T-helper 17 cell (primary cell): Measurements from ENCODE around the gene PLD1. TPM values are rescaled to one million over a fixed set of nuclear protein-coding genes. Genes with fewer than 3 reads are reported as not detected.

Experiments used
- ATAC-seq: fragments of 150-1000 bp; cut with Tn5 transposase; 2 replicates; pipeline ENCODE4 v1.10.0; 2021; ENCODE audit warnings: mild to moderate bottlenecking, moderate library complexity
- DNase-seq, 3 donors: peaks; one replicate each; pipeline versions ENCODE4 v3.0.0 to v3.0.0-alpha.2; 2020 to 2021
- H3K9me3 ChIP-seq: one replicate; pipeline ENCODE4 v1.7.0; 2013; ENCODE audit warnings: low read length, mild to moderate bottlenecking; ENCODE audit not compliant: control insufficient read depth, poor library complexity, severe bottlenecking
- H3K27ac Mint-ChIP-seq: one replicate; pipeline ENCODE4 v1.8.0; 2022; ENCODE audit warnings: mild to moderate bottlenecking, moderate library complexity, mixed read lengths
- H3K27me3 Mint-ChIP-seq: one replicate; pipeline ENCODE4 v1.8.0; 2022; ENCODE audit warnings: mixed read lengths
- H3K36me3 Mint-ChIP-seq: one replicate; pipeline ENCODE4 v1.8.0; 2022; ENCODE audit warnings: low read depth, mixed read lengths
- H3K4me1 Mint-ChIP-seq: one replicate; pipeline ENCODE4 v1.8.0; 2022; ENCODE audit warnings: mild to moderate bottlenecking, mixed read lengths
- H3K4me3 Mint-ChIP-seq: one replicate; pipeline ENCODE4 v1.8.0; 2022; ENCODE audit warnings: mild to moderate bottlenecking, moderate library complexity, mixed read lengths
- total RNA-seq, 4 donors: library from RNA in 2 of 4; stranded (reverse) in 2 of 4; gene quantifications; one replicate each; pipeline ENCODE4 v1.2.3 and lab custom pipeline; 2022 to 2026

PLD1 gene
- total RNA-seq, 2 donors from 2014 or later, result 6.2 to 9.4 TPM

GRCh38 chr3:171745577-171746319, 64.5 kb downstream of the PLD1 start:
- H3K27me3 Mint-ChIP-seq, result peaks cover 21% of the 10 kb centered on the region
- H3K4me1 Mint-ChIP-seq, result peaks cover 5% of the 10 kb centered on the region
- H3K36me3 Mint-ChIP-seq, result peaks cover 5% of the 10 kb centered on the region
- H3K4me3 Mint-ChIP-seq, result no peak overlapping the region
- H3K27ac Mint-ChIP-seq, result no peak overlapping the region
- H3K9me3 ChIP-seq, result no peaks in the 10 kb centered on the region
- DNase-seq (no peak), ATAC-seq (no peak)

- H3K9me3 ChIP-seq, result no peaks in the 10 kb centered on the region
- H3K4me1 Mint-ChIP-seq, result no peaks in the 10 kb centered on the region
- peaks cover 2% of the 10 kb centered on the region for H3K36me3 Mint-ChIP-seq
- H3K27me3 Mint-ChIP-seq, result peaks cover 13% of the 10 kb centered on the region
- H3K27ac Mint-ChIP-seq, result no peak overlapping the region
- no peak for ATAC-seq
- H3K4me3 Mint-ChIP-seq, result no peak overlapping the region
- DNase-seq, result no peak
These were observed 66.0 kb downstream of the PLD1 start for GRCh38 chr3:171744158-171744741.

- DNase-seq (no peak), ATAC-seq (no peak)
- Mint-ChIP-seq H3K27me3 (peaks cover 9% of the 10 kb centered on the region), H3K4me1 (no peaks in the 10 kb centered on the region), H3K4me3 (no peak overlapping the region), H3K27ac (no peak overlapping the region), H3K36me3 (peaks cover 2% of the 10 kb centered on the region)
- no peaks in the 10 kb centered on the region for H3K9me3 ChIP-seq
These were observed 66.7 kb downstream of the PLD1 start for GRCh38 chr3:171743327-171744157.

GRCh38 chr3:171741377-171741776, 68.9 kb downstream of the PLD1 start:
- no peaks in the 10 kb centered on the region for H3K9me3 ChIP-seq
- Mint-ChIP-seq H3K27ac (no peak overlapping the region), H3K4me1 (no peaks in the 10 kb centered on the region), H3K27me3 (peaks cover 6% of the 10 kb centered on the region), H3K36me3 (peaks cover 2% of the 10 kb centered on the region), H3K4me3 (no peak overlapping the region)
- DNase-seq (no peak), ATAC-seq (no peak)

- H3K36me3 Mint-ChIP-seq, result peaks cover 5% of the 10 kb centered on the region
- H3K27ac Mint-ChIP-seq, result no peak overlapping the region
- no peaks in the 10 kb centered on the region for H3K27me3 Mint-ChIP-seq
- ATAC-seq, result no peak
- no peak overlapping the region for H3K4me3 Mint-ChIP-seq
- H3K4me1 Mint-ChIP-seq, result no peaks in the 10 kb centered on the region
- H3K9me3 ChIP-seq, result no peaks in the 10 kb centered on the region
- DNase-seq, result no peak
These were observed 73.7 kb downstream of the PLD1 start for GRCh38 chr3:171736556-171736955.

- DNase-seq (no peak), ATAC-seq (no peak)
- Mint-ChIP-seq H3K4me3 (no peak overlapping the region), H3K4me1 (no peaks in the 10 kb centered on the region), H3K27ac (no peak overlapping the region), H3K36me3 (peaks cover 5% of the 10 kb centered on the region), H3K27me3 (no peaks in the 10 kb centered on the region)
- no peaks in the 10 kb centered on the region for H3K9me3 ChIP-seq
These were observed 76.7 kb downstream of the PLD1 start for GRCh38 chr3:171733561-171733960.

GRCh38 chr3:171732756-171733155, 77.5 kb downstream of the PLD1 start:
- Mint-ChIP-seq H3K36me3 (peaks cover 5% of the 10 kb centered on the region), H3K4me3 (no peak overlapping the region), H3K27me3 (no peaks in the 10 kb centered on the region), H3K4me1 (no peaks in the 10 kb centered on the region), H3K27ac (no peak overlapping the region)
- DNase-seq, result no peak
- no peak for ATAC-seq
- H3K9me3 ChIP-seq, result no peaks in the 10 kb centered on the region

GRCh38 chr3:171731691-171732090, 78.6 kb downstream of the PLD1 start:
- Mint-ChIP-seq H3K4me3 (no peak overlapping the region), H3K4me1 (no peaks in the 10 kb centered on the region), H3K27me3 (no peaks in the 10 kb centered on the region), H3K36me3 (peaks cover 5% of the 10 kb centered on the region), H3K27ac (no peak overlapping the region)
- H3K9me3 ChIP-seq, result no peaks in the 10 kb centered on the region
- DNase-seq (no peak), ATAC-seq (no peak)

- no peak for ATAC-seq
- H3K9me3 ChIP-seq, result no peaks in the 10 kb centered on the region
- no peaks in the 10 kb centered on the region for H3K4me1 Mint-ChIP-seq
- no peak overlapping the region for H3K4me3 Mint-ChIP-seq
- no peaks in the 10 kb centered on the region for H3K27me3 Mint-ChIP-seq
- peaks cover 7% of the 10 kb centered on the region for H3K36me3 Mint-ChIP-seq
- H3K27ac Mint-ChIP-seq, result no peak overlapping the region
- DNase-seq, result no peak
These were observed 80.6 kb downstream of the PLD1 start for GRCh38 chr3:171729452-171730334.

- DNase-seq, result no peak
- no peak overlapping the region for H3K4me3 Mint-ChIP-seq
- peaks cover 10% of the 10 kb centered on the region for H3K36me3 Mint-ChIP-seq
- H3K4me1 Mint-ChIP-seq, result no peaks in the 10 kb centered on the region
- H3K27ac Mint-ChIP-seq, result no peak overlapping the region
- no peaks in the 10 kb centered on the region for H3K9me3 ChIP-seq
- ATAC-seq, result no peak
- no peaks in the 10 kb centered on the region for H3K27me3 Mint-ChIP-seq
These were observed 83.0 kb downstream of the PLD1 start for GRCh38 chr3:171727288-171727687.

- H3K4me3 Mint-ChIP-seq, result no peak overlapping the region
These were observed 91.6 kb downstream of the PLD1 start for GRCh38 chr3:171718493-171719185.

GRCh38 chr3:171715155-171715554, 95.1 kb downstream of the PLD1 start:
- DNase-seq (no peak), ATAC-seq (no peak)
- H3K4me1 Mint-ChIP-seq, result peaks cover 4% of the 10 kb centered on the region
- no peak overlapping the region for H3K4me3 Mint-ChIP-seq
- H3K36me3 Mint-ChIP-seq, result peaks cover 2% of the 10 kb centered on the region
- H3K27ac Mint-ChIP-seq, result no peak overlapping the region
- H3K27me3 Mint-ChIP-seq, result no peaks in the 10 kb centered on the region
- H3K9me3 ChIP-seq, result no peaks in the 10 kb centered on the region

More at GRCh38 chr3:171718493-171719185, 91.6 kb downstream of the PLD1 start:
- ATAC-seq (no peak), DNase-seq (no peak)
- H3K36me3 Mint-ChIP-seq, result peaks cover 5% of the 10 kb centered on the region
- no peaks in the 10 kb centered on the region for H3K9me3 ChIP-seq
- no peak overlapping the region for H3K27ac Mint-ChIP-seq
- no peaks in the 10 kb centered on the region for H3K27me3 Mint-ChIP-seq
- no peaks in the 10 kb centered on the region for H3K4me1 Mint-ChIP-seq
